Stimulated activated naive B cell treated with anti-CD40 and anti-IgM and Interleukin-4, amounts not matched to agents 10 μg/mL and 1 μg/mL and 100 μg/mL, for 72 hours (primary cell): ENCODE data around the gene MAP4.
"Not testable (repeated sequence)": the region's sequence is repeated elsewhere in the genome, so short reads cannot be mapped to it uniquely, and the experiment has no call there.

Experiments
- ATAC-seq, 2 donors: fragments of 150-1000 bp; cut with Tn5 transposase; replicated peaks; 2 replicates each; pipeline ENCODE4 v1.10.0; 2021; ENCODE audit warnings: moderate library complexity in 1 of 2
- DNase-seq: peaks from one replicate; pipeline ENCODE4 v3.0.0; 2021
- H3K27ac Mint-ChIP-seq: one replicate; pipeline ENCODE4 v1.8.0; 2022; ENCODE audit warnings: mild to moderate bottlenecking, mixed read lengths
- H3K27me3 Mint-ChIP-seq, 2 donors: one replicate each; pipeline ENCODE4 v1.8.0; 2022; ENCODE audit warnings: mixed read lengths in 2 of 2
- H3K36me3 Mint-ChIP-seq, 2 donors: one replicate each; pipeline ENCODE4 v1.8.0; 2022; ENCODE audit warnings: mixed read lengths in 2 of 2, mild to moderate bottlenecking in 1 of 2
- H3K4me1 Mint-ChIP-seq, 2 donors: one replicate each; pipeline ENCODE4 v1.8.0; 2022; ENCODE audit warnings: mixed read lengths in 2 of 2, mild to moderate bottlenecking in 1 of 2
- H3K4me3 Mint-ChIP-seq, 2 donors: one replicate each; pipeline ENCODE4 v1.8.0; 2022; ENCODE audit warnings: mild to moderate bottlenecking in 2 of 2, mixed read lengths in 2 of 2, moderate library complexity in 1 of 2
- H3K9me3 Mint-ChIP-seq, 2 donors: one replicate each; pipeline ENCODE4 v1.8.0; 2022; ENCODE audit warnings: mixed read lengths in 2 of 2, mild to moderate bottlenecking in 1 of 2

Gene MAP4

GRCh38 chr3:48026951-48027908 is 11.0 kb upstream of the MAP4 start:
- Mint-ChIP-seq H3K4me3 (no peak overlapping the region), H3K27ac (no peak overlapping the region), H3K36me3 (peaks cover 11 to 14% of the 10 kb centered on the region in 2 donors), H3K9me3 (no peaks in the 10 kb centered on the region), H3K27me3 (no peaks in the 10 kb centered on the region), H3K4me1 (peaks cover 14 to 35% of the 10 kb centered on the region in 2 donors)
- ATAC-seq (no peak), DNase-seq (no peak)

- peaks cover 15 to 40% of the 10 kb centered on the region in 2 donors for H3K4me1 Mint-ChIP-seq
- H3K27me3 Mint-ChIP-seq, result no peaks in the 10 kb centered on the region
- no peak overlapping the region for H3K27ac Mint-ChIP-seq
- no peak for DNase-seq
- no peak for ATAC-seq
- no peak overlapping the region for H3K4me3 Mint-ChIP-seq
- H3K9me3 Mint-ChIP-seq, result no peaks in the 10 kb centered on the region
- peaks cover 10 to 15% of the 10 kb centered on the region in 2 donors for H3K36me3 Mint-ChIP-seq
Observed at GRCh38 chr3:48026098-48026497, 9.9 kb upstream of the MAP4 start.

GRCh38 chr3:48024401-48024800 is 8.2 kb upstream of the MAP4 start:
- Mint-ChIP-seq H3K9me3 (no peaks in the 10 kb centered on the region), H3K4me3 (no peak overlapping the region), H3K4me1 (peaks cover 19 to 49% of the 10 kb centered on the region in 2 donors), H3K36me3 (peaks cover 10 to 18% of the 10 kb centered on the region in 2 donors), H3K27me3 (no peaks in the 10 kb centered on the region), H3K27ac (no peak overlapping the region)
- DNase-seq (no peak), ATAC-seq (no peak)

- no peaks in the 10 kb centered on the region for H3K9me3 Mint-ChIP-seq
- no peaks in the 10 kb centered on the region for H3K27me3 Mint-ChIP-seq
- H3K4me1 Mint-ChIP-seq, result peaks cover 20 to 49% of the 10 kb centered on the region in 2 donors
- DNase-seq (no peak), ATAC-seq (peak in 1 of 2 donors; percentile 53)
- H3K27ac Mint-ChIP-seq, result no peak overlapping the region
- peaks cover 7 to 18% of the 10 kb centered on the region in 2 donors for H3K36me3 Mint-ChIP-seq
- no peak overlapping the region for H3K4me3 Mint-ChIP-seq
Observed at GRCh38 chr3:48023377-48023776, 7.2 kb upstream of the MAP4 start.

- Mint-ChIP-seq H3K4me3 (no peak overlapping the region), H3K4me1 (peaks cover 24 to 48% of the 10 kb centered on the region in 2 donors)
Observed at GRCh38 chr3:48022178-48022577, 6.0 kb upstream of the MAP4 start.

GRCh38 chr3:48018841-48019240 is 2.6 kb upstream of the MAP4 start:
- no peaks in the 10 kb centered on the region for H3K9me3 Mint-ChIP-seq
- peaks cover 2 to 13% of the 10 kb centered on the region in 2 donors for H3K36me3 Mint-ChIP-seq
- H3K27ac Mint-ChIP-seq, result no peak overlapping the region
- H3K4me1 Mint-ChIP-seq, result peaks cover 33 to 58% of the 10 kb centered on the region in 2 donors
- no peak overlapping the region for H3K4me3 Mint-ChIP-seq
- DNase-seq, result no peak
- ATAC-seq, result no peak
- H3K27me3 Mint-ChIP-seq, result no peaks in the 10 kb centered on the region

More at GRCh38 chr3:48022178-48022577, 6.0 kb upstream of the MAP4 start:
- peaks cover 2 to 13% of the 10 kb centered on the region in 2 donors for H3K36me3 Mint-ChIP-seq
- DNase-seq (no peak), ATAC-seq (peak in 1 of 2 donors; percentile 45)
- H3K27ac Mint-ChIP-seq, result no peak overlapping the region
- H3K27me3 Mint-ChIP-seq, result no peaks in the 10 kb centered on the region
- H3K9me3 Mint-ChIP-seq, result no peaks in the 10 kb centered on the region

- Mint-ChIP-seq H3K36me3 (peaks cover 5 to 10% of the 10 kb centered on the region in 2 donors), H3K9me3 (no peaks in the 10 kb centered on the region), H3K27ac (no peak overlapping the region), H3K27me3 (no peaks in the 10 kb centered on the region), H3K4me1 (peaks cover 28 to 44% of the 10 kb centered on the region in 2 donors), H3K4me3 (no peak overlapping the region)
- no peak for DNase-seq
- ATAC-seq, result no peak
Observed at GRCh38 chr3:48015431-48016180, 610 bp downstream of the MAP4 start.

GRCh38 chr3:48014358-48014757 is 1.9 kb downstream of the MAP4 start:
- Mint-ChIP-seq H3K27ac (no peak overlapping the region), H3K4me1 (peaks cover 25 to 35% of the 10 kb centered on the region in 2 donors), H3K36me3 (peaks cover 8 to 15% of the 10 kb centered on the region in 2 donors), H3K27me3 (no peaks in the 10 kb centered on the region), H3K4me3 (no peak overlapping the region), H3K9me3 (no peaks in the 10 kb centered on the region)
- ATAC-seq (no peak), DNase-seq (no peak)

GRCh38 chr3:48013288-48013980 is 2.8 kb downstream of the MAP4 start:
- peaks cover 13 to 20% of the 10 kb centered on the region in 2 donors for H3K36me3 Mint-ChIP-seq
- H3K27me3 Mint-ChIP-seq, result no peaks in the 10 kb centered on the region
- DNase-seq, result no peak
- H3K4me3 Mint-ChIP-seq, result no peak overlapping the region
- no peak overlapping the region for H3K27ac Mint-ChIP-seq
- peak; percentile 46 for ATAC-seq
- H3K9me3 Mint-ChIP-seq, result no peaks in the 10 kb centered on the region
- peaks cover 24 to 35% of the 10 kb centered on the region in 2 donors for H3K4me1 Mint-ChIP-seq

GRCh38 chr3:48012659-48013058 is 3.6 kb downstream of the MAP4 start:
- no peak for DNase-seq
- Mint-ChIP-seq H3K27me3 (no peaks in the 10 kb centered on the region), H3K36me3 (peaks cover 13 to 26% of the 10 kb centered on the region in 2 donors), H3K4me3 (no peak overlapping the region), H3K27ac (no peak overlapping the region), H3K4me1 (peaks cover 27 to 35% of the 10 kb centered on the region in 2 donors), H3K9me3 (no peaks in the 10 kb centered on the region)
- ATAC-seq, result no peak

GRCh38 chr3:48008066-48008465 is 8.2 kb downstream of the MAP4 start:
- ATAC-seq, H3K27ac Mint-ChIP-seq, H3K27me3 Mint-ChIP-seq, H3K4me3 Mint-ChIP-seq, DNase-seq, H3K9me3 Mint-ChIP-seq: not testable (repeated sequence)
- Mint-ChIP-seq H3K4me1 (peaks cover 9 to 10% of the 10 kb centered on the region in 2 donors), H3K36me3 (peaks cover 13 to 31% of the 10 kb centered on the region in 2 donors)

- not testable (repeated sequence) for H3K27me3 Mint-ChIP-seq, DNase-seq, H3K4me3 Mint-ChIP-seq, H3K27ac Mint-ChIP-seq, H3K9me3 Mint-ChIP-seq, ATAC-seq
- Mint-ChIP-seq H3K4me1 (peaks cover 9 to 10% of the 10 kb centered on the region in 2 donors), H3K36me3 (peaks cover 13 to 30% of the 10 kb centered on the region in 2 donors)
Observed at GRCh38 chr3:48007361-48007760, 8.9 kb downstream of the MAP4 start.

- H3K27me3 Mint-ChIP-seq, H3K4me1 Mint-ChIP-seq: not testable (repeated sequence)
Observed at GRCh38 chr3:48006794-48007193, 9.4 kb downstream of the MAP4 start.

GRCh38 chr3:48004694-48005093 is 11.5 kb downstream of the MAP4 start:
- Mint-ChIP-seq H3K27ac (no peak overlapping the region), H3K9me3 (no peaks in the 10 kb centered on the region), H3K4me3 (no peak overlapping the region), H3K27me3 (no peaks in the 10 kb centered on the region), H3K4me1 (peaks cover 4 to 6% of the 10 kb centered on the region in 2 donors), H3K36me3 (peaks cover 9 to 19% of the 10 kb centered on the region in 2 donors)
- ATAC-seq, result no peak
- DNase-seq, result no peak

More at GRCh38 chr3:48006794-48007193, 9.4 kb downstream of the MAP4 start:
- not testable (repeated sequence) for H3K27ac Mint-ChIP-seq, DNase-seq, H3K4me3 Mint-ChIP-seq, H3K9me3 Mint-ChIP-seq, ATAC-seq
- peaks cover 8 to 26% of the 10 kb centered on the region in 2 donors for H3K36me3 Mint-ChIP-seq
